Iris pigment epithelial cell (primary cell): Measurements from ENCODE around the gene S100PBP.

ENCODE experiments used
- DNase-seq: peaks from one replicate; pipeline ENCODE4 v3.0.0-alpha.2; 2011; ENCODE audit warnings: low read depth

Gene S100PBP

DNA sequence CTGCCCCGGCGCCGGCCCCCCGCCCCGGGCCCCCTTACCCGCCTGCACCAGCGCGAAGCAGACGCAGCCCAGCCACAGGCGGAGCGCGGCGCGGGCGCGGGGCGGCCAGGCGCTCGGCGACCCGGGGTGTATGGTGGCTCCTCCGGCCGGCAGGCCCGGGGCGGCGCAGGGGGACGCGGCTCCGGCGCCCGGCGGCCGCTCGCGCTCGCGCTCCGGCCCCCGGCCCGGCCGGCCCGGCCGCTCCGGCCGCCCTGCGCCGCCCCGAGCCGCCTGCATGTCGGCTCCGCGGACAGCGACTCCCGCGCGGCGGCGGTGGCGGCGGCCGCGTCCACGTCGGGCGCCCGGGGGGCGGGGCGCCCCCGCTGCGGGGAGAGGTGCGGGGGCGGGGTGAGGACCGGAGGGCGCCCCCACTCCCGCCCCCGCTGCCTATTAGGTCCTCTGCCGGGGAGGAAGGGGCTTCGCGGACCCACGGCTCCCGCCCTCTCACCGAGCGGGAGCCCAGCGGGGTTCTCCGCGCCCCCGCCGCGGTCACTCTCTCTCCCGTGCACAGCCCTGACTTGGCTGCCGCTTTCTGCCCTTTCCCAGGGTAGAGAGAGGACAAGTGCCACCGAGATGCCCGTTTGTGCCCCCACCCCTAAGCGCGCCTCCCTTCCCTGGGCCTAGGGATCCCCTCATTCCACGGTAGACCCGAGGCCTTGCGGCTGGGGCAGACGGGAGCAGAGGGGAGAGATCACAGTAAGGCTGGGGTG is 53.3 kb downstream of the S100PBP start, which contains the start of gene FNDC5:
FNDC5 (minus strand) TSS at position 298 of the 749 bp plus-strand sequence.
- DNase-seq: peak; percentile 18

DNA sequence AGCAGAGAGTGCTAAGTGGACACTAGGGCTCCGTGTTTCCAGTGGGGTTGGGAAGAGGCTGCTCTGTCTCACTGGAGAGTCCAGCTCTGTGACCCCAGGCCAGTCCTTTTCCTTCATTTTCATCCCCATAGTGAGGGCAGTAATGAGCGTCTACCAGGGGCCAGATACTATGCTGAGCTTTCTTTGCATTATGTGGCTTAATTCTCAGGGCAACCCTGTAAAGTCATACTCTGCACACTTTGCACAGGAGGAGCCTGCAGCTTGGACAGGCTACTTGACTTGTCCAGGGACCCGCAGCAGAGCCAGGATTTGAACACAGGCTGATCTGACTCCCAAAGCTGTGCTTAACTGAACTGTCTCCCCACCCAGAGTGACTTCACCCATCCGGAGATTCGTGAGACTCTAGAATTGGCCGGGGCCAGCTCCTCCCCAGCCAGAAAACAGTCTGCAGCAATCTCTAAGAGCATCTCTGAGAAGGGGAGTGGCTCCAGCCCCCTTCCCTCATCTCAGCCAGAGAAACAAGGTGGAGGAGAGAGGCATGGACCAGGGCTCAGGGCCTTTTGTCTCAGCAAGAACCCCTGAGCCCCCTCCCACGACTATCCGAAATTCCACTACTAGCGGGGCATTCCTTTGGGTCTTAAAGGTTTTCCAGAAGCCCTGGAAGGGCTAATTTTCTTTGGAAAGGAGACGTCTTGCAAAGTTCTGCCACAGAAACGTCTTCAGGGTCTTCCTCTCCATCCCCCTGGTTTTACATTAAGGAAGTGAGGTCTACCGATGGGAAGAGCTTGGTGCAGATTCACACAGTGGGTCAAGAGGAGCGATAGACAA is 54.1 kb downstream of the S100PBP start:
- peak; percentile 16 for DNase-seq

DNA sequence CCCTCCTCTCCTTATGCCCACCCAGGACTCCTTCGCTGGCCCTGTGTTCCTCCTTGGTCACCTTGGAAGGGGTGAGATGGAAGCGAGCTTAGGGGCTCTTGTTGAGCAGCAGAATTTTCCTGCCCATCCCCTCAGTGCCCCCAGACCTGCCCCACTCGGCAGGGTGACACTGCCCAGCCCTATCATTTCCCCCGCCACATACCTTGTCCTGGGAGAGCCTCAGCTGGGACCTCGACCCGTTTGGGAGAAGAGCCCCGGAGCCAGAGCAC is 54.7 kb downstream of the S100PBP start:
- no peak for DNase-seq

DNA sequence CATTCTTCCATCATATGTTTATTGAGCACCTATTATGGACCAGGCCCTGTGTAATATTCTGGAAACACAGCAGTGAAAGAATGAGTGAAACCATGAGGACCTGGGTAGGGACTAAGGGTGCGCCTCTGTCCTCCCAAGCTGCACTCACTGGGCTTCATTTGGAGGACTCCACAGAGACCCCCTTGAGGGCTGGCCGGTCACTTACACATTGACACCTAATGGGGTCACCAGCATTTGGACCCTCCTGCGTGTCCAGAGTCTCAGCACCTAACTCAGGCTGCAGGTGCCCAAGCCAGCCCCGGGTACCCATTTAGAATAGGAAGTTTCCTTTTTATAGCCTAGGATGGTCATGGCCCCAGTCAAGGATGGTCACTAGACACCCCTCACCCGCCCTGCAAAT is 56.0 kb downstream of the S100PBP start:
- DNase-seq: no peak

DNA sequence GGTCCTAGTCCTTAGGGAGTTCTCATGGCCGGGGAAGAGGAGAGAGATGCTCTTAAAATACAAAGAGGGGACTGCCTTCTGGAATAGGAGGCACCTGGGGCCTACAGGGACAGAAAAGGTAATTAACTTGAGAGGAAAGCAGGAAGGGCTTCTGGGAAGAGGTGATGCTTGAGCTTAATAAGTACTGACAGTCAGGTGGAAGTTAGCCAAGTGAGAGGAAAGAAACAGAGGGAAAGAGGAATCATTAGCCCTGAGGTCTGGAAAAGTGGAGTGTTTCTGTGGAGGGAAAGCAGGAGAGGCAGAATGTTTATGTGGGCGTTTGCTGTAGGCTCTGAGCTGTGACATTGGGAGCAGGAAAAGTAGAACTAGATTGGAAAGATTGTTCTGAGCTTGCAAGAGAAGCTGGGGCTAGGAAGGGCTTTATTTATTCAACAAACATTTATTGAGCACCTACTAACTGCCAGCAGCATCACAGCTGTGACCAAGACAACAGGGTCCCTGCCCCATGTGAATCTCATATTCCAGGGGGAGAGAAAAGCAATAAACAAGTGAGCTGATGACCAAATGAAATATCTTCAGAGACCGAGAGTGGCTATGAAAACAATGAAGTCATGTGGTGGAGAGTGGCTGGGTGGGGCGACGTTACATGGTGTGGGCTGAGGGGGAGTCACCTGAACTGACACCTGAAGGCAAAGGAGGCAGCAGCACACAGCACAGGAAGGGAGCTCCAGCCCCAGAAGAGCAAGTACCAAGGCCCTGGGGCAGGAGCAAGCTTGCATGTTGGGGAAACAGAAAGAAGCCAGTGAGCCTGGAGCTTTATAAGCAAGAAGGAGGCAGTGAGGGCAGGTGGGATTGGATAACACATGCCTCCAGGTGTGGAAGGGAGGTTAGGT is 57.7 kb downstream of the S100PBP start:
- no peak for DNase-seq

DNA sequence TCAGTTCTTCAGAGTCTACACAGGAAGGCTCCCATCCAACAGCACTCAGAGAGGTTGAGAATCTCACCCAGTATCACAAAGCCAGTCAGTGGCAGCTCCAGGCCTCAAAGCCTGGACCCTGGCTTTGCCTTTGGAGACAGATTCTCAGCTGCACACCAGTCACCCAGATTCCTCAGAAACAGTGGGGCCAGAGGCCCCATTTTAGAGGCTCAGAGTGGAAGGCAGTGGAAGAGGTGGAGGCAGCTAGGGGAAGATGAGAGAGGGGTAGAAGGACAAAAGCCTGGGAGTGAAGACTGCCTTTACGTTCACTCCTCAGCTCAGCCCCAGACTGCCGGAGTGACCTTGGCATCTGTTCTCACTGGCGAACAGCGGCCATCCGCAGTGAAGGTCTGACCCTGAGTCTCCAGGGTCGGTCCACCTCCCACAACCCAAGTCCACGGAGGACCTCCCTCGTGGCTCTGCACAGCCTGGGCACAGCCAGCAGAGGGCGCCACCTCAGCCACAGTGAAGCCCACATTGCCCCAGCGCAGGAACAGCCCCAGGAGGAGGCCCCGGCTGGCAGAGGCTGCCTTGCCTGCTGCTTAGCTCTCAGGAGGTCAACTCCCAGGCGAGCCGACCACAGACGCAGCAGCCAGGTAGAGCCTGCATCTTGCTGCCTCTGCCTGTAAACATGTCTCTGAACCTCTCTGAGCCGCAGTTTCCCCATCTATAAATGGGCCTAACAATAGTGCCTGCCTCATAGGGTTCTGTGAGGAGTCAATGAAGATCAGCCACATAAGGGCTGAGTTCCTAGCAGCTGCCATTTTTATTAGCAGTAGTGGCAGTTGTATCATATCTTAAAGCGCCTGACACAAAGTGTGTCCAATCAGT is 59.1 kb downstream of the S100PBP start:
- peak; percentile 38 for DNase-seq

DNA sequence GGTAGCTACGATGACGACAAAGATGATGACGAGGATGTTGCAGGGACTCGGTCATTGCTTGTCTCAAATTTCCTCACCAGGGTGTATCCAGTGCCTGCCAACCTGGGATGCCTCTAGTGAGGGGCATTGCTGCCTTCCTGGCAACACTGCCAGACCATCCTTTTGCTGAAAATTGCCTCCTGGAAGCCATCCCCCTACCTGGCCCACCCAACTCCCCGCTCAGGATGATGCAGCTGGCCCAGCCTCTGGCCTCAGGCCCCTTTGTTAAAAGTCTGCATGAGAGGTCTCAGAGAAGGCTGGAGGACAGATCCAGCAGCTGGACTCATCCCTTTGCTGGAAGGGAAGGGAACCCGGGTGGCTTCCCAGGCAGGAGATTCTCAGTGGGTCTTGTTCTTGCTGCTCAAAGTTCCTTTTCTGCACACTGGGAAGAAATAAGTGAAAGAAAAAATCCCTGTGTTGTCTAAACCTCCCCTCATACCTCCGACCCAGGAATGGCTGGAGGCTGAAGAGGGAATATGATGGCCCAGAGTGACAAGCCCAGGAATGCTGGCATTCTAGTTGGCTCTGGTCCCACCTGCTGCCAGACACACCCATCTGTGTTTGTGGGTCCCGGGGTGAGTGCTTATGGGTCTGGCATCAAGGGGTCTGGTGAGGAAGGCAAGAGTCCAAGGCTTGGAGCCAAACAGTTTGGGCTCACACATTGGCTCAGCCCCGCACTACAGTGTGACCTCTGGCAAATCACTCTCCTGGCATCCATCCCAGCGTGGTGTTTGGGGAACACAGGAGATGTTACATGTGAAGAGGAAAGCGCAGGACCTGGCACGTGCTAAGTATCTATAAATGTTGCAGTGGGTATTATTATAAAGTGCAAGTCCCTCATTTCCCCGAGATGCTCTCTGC is 60.0 kb downstream of the S100PBP start:
- DNase-seq: no peak

DNA sequence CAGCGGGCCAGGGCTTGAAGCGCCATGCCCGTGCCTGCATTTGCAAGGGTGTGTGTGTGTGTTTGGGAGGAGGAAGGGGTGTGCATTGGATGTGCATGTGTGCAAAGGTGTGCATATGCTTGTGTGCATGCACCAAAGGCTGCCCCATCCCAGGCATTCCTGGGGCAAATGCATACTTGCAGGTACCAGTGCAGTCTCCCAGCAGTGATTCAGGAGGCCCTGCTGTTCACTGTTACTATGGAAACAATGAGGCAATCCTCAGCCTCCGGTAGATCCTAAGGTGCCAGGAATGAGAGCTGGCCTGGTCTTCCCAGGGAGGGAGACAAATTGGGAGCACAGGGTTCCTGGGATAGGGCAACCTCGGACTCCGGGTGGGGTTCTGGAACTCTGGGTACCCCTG is 60.7 kb downstream of the S100PBP start:
- DNase-seq: peak; percentile 59

DNA sequence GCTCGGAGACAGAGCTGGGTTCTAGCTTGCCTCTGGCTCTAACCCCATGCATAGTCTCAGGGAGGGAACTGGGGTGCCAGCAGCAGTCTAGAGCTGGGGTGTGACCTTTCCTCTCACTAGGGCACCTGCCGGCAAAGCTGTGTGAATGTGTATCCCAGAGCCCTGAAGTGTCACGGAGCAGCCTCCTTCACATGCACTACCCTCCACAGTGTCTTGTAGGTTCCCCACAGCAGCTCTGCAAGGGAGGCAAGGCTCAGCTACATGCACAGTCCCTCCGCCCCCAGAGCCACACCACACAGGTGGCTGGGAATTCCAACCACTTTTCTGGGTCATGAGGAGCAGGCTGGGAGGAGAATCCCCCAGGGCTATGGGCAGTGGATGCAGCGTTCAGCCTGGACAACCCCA is 61.2 kb downstream of the S100PBP start:
- DNase-seq: no peak

DNA sequence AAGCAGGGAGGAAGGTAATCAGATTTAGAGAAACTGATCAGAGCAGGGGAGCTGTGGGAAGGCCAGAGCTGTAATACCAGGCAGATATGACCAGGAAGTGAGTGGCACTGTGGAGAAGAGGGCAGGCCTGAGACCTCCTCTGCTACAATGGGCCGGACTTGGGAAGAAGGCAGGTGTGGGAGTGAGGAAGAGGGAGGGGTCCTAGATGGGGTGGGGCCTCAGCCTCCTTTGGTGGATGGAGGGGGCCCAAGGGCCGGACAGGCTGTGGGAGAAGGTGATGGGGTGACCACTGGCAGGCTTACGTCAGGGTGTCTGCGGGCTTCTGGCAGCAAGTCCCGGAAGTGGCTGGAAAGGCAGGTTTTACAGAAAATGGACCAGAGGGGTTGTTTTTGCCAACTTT is 63.8 kb downstream of the S100PBP start:
- no peak for DNase-seq

DNA sequence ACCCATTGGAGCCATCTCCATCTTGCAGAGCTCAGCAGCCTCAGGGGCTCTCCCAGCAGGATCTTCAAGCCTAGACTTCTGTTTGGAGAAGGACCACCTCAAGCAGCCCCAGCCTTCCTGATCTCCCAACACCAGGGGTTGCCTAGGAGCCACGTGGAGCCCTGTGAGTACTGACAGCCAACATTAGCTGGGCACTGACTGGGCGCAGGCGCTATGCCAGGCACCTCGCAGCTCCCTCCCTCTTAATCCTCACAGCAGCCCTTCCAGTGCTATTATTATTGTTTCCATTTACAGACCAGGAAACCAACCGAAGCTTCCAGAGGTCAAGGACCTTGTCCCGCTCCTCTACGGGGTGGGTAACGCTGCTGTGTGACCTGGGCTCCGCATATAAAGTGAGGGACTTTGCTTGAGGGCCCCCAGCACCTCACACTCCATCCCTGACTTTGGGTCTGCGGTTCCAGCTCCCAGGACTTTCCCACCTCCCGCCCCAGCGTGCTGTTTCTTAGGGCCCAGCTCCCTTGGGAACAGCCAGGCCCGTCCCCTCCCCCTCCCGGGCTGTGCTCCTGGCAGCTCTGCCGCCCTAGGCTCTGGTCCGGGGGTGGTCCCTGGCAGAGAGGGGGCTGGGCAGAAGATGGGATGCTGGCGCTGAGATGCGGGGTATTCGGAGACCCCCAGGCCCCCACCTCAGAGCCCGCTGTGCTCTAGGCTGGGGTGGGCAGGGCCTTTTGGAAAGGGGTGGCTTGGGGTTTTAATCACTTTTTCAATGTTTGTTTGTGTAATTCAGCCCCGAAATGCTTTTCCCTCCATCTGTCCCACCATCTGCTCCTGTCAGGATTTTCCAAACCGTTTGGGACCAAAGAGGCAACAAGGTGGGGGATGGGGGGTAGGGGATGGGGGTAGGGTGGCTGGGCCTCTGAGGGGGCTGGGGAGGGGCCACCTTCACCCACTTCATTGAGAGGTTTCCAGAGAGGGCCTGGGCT is 64.7 kb downstream of the S100PBP start:
- no peak for DNase-seq

DNA sequence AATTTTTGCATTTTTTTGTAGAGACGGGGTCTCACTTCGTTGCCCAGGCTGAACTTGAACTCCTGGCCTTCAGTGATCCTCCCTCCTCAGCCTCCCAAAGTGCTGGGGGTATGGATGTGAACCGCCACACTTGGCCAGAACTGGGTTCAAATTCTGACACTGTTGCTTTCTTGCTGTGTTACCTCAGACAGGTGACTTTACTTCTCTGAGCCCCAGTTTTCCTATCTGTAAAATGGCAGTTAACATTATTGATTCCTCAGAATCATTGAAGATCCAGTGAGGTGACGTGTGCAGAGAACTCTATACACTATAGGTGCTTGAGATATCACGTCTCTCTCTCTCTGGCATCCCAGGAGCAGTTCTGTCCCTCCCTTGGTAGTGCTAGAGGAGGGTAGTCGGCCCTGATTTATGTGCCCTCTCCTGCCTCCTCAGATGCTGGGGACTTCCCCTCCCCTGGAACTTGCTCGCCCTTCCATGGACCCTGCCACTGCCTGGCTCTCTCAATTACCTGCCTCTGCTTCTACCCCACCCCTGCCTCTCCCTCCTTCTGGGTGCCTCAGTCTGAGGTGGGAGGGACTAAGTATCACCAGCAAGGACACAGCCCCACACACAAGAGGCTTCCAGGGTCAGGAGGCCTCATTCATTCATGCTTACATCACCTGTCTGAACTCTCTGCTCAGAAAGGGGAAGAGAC is 66.0 kb downstream of the S100PBP start:
- DNase-seq: no peak

DNA sequence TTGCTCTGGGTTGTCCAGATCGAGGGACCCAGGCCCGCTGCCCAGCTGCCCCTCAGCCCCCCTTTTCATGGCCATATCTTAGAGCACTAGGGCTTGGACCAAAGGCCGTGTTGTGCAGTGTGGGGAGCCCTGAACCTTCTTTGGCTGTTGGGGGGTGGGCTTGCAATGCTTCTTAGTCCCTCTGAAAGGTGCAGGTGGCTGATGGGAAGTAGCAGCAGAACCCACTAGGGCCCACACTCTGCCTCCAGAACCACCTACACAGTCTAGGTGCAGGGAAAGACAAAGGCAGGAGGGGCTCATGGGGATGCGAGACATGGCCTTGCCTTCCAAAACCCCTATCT is 66.5 kb downstream of the S100PBP start:
- no peak for DNase-seq

DNA sequence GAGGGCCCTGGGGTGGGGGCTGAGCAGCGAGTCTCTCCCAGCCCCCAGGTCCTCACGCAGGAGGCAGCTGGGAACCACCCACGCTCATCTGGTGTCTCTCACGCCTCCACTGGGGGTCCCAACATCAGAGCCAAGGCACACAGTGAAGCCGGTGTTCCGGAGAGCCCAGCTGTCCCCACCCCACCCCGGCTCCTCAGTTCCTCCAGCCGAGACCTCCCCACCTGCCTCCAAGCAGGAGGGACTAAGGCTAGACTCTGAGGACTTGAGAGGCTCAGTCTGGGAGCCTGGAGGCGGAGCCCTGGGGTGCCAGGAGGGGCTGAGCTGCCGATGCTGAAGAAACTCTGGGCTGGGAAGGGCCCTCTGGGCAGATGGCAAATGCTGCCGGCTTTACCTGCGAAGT is 67.3 kb downstream of the S100PBP start:
- no peak for DNase-seq

DNA sequence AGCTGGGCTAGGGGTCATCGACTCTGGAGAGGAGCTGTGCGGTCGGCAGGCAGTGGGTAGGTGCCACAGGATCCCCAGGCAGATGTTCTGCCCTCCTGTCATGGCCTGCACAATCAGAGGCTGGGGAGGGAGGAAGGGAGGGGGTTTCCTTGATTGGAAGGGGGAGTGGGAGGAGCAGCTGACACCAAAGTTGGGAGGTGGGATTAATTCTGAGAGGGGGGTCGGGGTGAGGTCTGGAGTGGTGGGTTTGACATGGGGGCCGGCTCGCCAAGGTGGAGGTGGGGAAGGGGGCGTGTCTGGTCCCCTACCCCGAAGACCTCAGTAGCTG is 68.2 kb downstream of the S100PBP start:
- DNase-seq: no peak

DNA sequence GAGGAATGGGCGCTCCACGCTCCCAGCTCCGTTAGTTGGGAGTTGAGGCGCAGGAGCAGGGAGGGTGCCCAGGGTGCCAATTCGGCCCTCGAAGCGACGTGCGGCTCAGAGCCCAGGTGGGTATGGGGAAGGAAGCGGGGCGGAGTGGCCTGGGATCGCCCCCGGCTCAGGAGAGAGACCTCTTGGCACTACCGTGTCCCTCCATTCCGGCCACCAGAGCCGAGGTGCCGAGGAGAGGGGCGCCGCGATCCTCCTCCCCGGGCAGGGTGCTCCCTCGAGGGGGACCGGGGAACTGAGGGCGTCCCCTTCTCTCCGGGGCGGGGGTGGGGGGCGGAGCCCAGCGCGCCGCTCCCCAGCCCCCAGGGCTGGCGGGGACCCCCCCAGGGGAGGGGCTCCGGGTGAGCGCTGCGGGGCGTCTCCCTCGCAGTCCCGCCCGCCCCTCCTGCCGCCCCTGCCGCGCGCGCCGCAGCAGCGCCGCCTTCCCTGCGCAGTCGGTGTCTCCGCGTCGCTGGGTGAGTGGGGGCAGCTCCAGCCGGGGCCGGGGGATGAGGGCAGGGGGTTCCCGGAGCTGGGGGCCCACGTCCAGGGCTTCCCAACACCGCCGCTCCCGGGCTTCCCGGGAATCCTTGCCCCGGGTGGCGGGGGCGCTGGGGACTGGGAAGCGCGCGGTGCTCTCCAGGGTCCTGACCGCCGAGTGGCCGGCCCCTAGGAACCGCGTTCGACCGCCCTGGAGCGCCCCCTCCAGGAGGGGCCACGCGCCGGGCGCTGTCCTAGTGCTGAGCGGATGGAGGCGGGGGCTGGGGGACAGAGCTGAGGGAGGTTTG is 68.8 kb downstream of the S100PBP start, which contains the start of gene HPCA:
HPCA (plus strand) TSS at position 488 of the 824 bp plus-strand sequence. CDS start 2,408 bp downstream, outside the sequence.
- DNase-seq: peak; percentile 45

DNA sequence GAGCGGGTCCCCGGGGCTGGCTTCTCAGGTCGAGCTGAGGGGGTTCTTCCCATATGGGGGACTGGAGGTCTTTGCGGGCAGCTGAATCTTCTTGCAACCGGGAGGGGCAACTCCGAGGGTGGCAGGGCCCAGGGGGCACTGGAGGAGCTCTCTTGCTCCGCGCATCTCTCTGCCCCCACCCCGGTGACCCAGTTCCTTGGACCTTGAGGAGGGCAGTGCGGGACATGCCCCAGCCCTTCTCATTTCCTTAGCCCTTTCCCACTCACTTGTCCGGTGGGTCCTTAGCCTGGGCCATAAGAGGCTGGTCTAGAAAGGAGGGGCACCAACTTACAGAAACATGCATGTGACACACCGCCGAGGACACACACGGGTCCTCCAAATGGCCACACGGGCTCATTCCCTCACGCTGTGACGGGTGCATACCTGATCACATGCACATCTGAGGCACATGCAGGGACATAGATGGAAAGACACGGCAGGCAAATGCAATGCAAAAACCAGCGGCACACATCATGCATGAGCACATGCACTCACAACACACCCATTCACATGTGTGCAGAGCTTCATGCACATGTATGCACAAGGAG is 69.5 kb downstream of the S100PBP start:
- DNase-seq: no peak

DNA sequence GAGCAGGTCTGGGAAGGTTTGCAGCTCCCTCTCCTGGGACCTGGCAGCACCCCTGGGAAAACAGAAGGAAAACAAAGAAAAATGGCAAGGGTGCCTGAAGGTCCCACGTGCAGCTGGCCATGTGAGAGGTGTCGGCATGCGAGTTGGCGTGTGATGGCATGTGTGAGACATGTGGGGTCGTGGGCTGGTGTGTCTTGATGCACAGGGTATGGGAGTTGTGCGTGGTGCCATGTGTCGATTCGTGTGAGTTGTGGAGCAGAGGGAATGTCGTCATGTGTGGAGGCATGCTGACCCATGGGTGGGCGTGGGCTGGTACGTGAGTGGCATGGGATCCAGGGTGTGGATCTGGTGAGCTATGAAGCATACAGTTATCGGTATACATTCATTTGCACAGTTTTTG is 70.2 kb downstream of the S100PBP start:
- DNase-seq: no peak
